Astrocyte of the spinal cord (primary cell): ENCODE data around the gene EMC8.

Source experiments
- DNase-seq: peaks from one replicate; pipeline ENCODE4 v3.0.0; 2011; ENCODE audit warnings: low read depth, low spot score
- H3K4me3 ChIP-seq: 2 replicates; pipeline ENCODE4 v1.5.1; 2011; ENCODE audit warnings: low read depth, mild to moderate bottlenecking, low read length, moderate library complexity
- CTCF ChIP-seq: IDR thresholded peaks from 2 replicates; pipeline ENCODE4 v1.5.1; 2012; ENCODE audit warnings: low read depth, mild to moderate bottlenecking, low read length, inconsistent platforms
- in situ Hi-C: cut with HindIII; loops from 2 replicates; pipeline ENCODE4 v1.10.0; 2017; ENCODE audit warnings: low sequenced_read_pairs

The EMC8 gene

GRCh38 chr16:85796599-85796998 lies 2.7 kb downstream of the EMC8 start:
- no peak for DNase-seq
- in situ Hi-C loops: no loop called here
- H3K4me3 ChIP-seq: no peak overlapping the region
- no peak for TF ChIP-seq CTCF

- H3K4me3 ChIP-seq: no peak overlapping the region
- no peak for DNase-seq
- TF ChIP-seq CTCF: no peak
- in situ Hi-C loops: no loop called here
These were observed 3.2 kb downstream of the EMC8 start for GRCh38 chr16:85796152-85796551.

- DNase-seq: no peak
- in situ Hi-C loops: no loop called here
- TF ChIP-seq CTCF: no peak
- H3K4me3 ChIP-seq: no peak overlapping the region
These were observed 4.6 kb downstream of the EMC8 start for GRCh38 chr16:85794696-85795095.

GRCh38 chr16:85793662-85794298 lies 5.6 kb downstream of the EMC8 start:
- no peak for TF ChIP-seq CTCF
- in situ Hi-C loops: no loop called here
- no peak for DNase-seq
- no peak overlapping the region for H3K4me3 ChIP-seq

GRCh38 chr16:85789773-85790172 lies 9.6 kb downstream of the EMC8 start:
- no peak for DNase-seq
- H3K4me3 ChIP-seq: no peak overlapping the region
- TF ChIP-seq CTCF: no peak
- in situ Hi-C loops: no loop called here

- DNase-seq: no peak
- H3K4me3 ChIP-seq: no peak overlapping the region
- no peak for TF ChIP-seq CTCF
- in situ Hi-C loops: no loop called here
These were observed 10.5 kb downstream of the EMC8 start for GRCh38 chr16:85788819-85789218.

GRCh38 chr16:85785927-85786326 lies 13.4 kb downstream of the EMC8 start:
- no peak overlapping the region for H3K4me3 ChIP-seq
- TF ChIP-seq CTCF: no peak
- DNase-seq: no peak
- in situ Hi-C loops: no loop called here
